ENCODE results near the gene SERPINI2. TPM values are rescaled to one million over a fixed set of nuclear protein-coding genes. Genes with fewer than 3 reads are reported as not detected.

Gene SERPINI2
- total and polyA plus RNA-seq, 12 donors = 0.10 to 0.38 (median 0.11) TPM; not detected in 9

- DNase-seq = no peak
- intact Hi-C loops (cut with DNase I) = no loop called here
- Histone ChIP-seq H3K36me3 (replicated peaks in 1 of 2) (no peaks in the 10 kb centered on the region), H3K4me1 (replicated peaks in 1 of 2) (no peaks in the 10 kb centered on the region), H3K27ac (no peak overlapping the region), H3K27me3 (no peaks in the 10 kb centered on the region), H3K4me3 (no peak overlapping the region), H3K9me3 (replicated peaks in 1 of 3) (no peaks in the 10 kb centered on the region)
- 0 to 35% (median 24%) methylated on average over 1 of the region's 1 CpG for WGBS, 4 donors
- TF ChIP-seq POLR2A (IDR thresholded peaks at IDR 0.05) (no peak), CTCF (IDR thresholded peaks at IDR 0.05) (no peak)
These were observed 22.6 kb downstream of the SERPINI2 start for GRCh38 chr3:167451282-167451681.

- no peak overlapping the region for H3K27ac ChIP-seq
- 51 to 79% (median 63%) methylated on average over 2 of the region's 2 CpGs for WGBS, 4 donors
- no peak overlapping the region for H3K4me3 ChIP-seq
- intact Hi-C loops (cut with DNase I) = no loop called here
- no peaks in the 10 kb centered on the region for H3K27me3 ChIP-seq
- H3K36me3 ChIP-seq (replicated peaks in 1 of 2) = no peaks in the 10 kb centered on the region
- no peak for DNase-seq
- H3K4me1 ChIP-seq (replicated peaks in 1 of 2) = no peaks in the 10 kb centered on the region
- TF ChIP-seq POLR2A (IDR thresholded peaks at IDR 0.05) = no peak
- H3K9me3 ChIP-seq (replicated peaks in 1 of 3) = no peaks in the 10 kb centered on the region
These were observed 23.2 kb downstream of the SERPINI2 start for GRCh38 chr3:167450675-167451074.

GRCh38 chr3:167450195-167450594, 23.6 kb downstream of the SERPINI2 start:
- TF ChIP-seq POLR2A (IDR thresholded peaks at IDR 0.05) (no peak), CTCF (IDR thresholded peaks at IDR 0.05) (no peak)
- WGBS, 4 donors = 68 to 74% (median 71%) methylated on average over 5 of the region's 5 CpGs

GRCh38 chr3:167445491-167445890, 28.4 kb downstream of the SERPINI2 start:
- H3K4me3 ChIP-seq = no peak overlapping the region
- no peaks in the 10 kb centered on the region for H3K4me1 ChIP-seq (replicated peaks in 1 of 2)
- no peak for DNase-seq
- TF ChIP-seq CTCF (IDR thresholded peaks at IDR 0.05) (no peak), POLR2A (IDR thresholded peaks at IDR 0.05) (no peak)
- no peaks in the 10 kb centered on the region for H3K9me3 ChIP-seq (replicated peaks in 1 of 3)
- H3K27me3 ChIP-seq = no peaks in the 10 kb centered on the region
- no peak overlapping the region for H3K27ac ChIP-seq
- no peaks in the 10 kb centered on the region for H3K36me3 ChIP-seq (replicated peaks in 1 of 2)
- intact Hi-C loops (cut with DNase I) = no loop called here

More at GRCh38 chr3:167450195-167450594, 23.6 kb downstream of the SERPINI2 start:
- Histone ChIP-seq H3K4me3 (no peak overlapping the region), H3K36me3 (replicated peaks in 1 of 2) (no peaks in the 10 kb centered on the region), H3K4me1 (replicated peaks in 1 of 2) (no peaks in the 10 kb centered on the region), H3K9me3 (replicated peaks in 1 of 3) (no peaks in the 10 kb centered on the region), H3K27me3 (no peaks in the 10 kb centered on the region), H3K27ac (no peak overlapping the region)
- DNase-seq = no peak
- intact Hi-C loops (cut with DNase I) = no loop called here

GRCh38 chr3:167441256-167441655, 32.6 kb downstream of the SERPINI2 start:
- WGBS, 4 donors = 62 to 77% (median 69%) methylated on average over 2 of the region's 2 CpGs
- Histone ChIP-seq H3K36me3 (replicated peaks in 1 of 2) (no peaks in the 10 kb centered on the region), H3K4me3 (no peak overlapping the region), H3K27ac (no peak overlapping the region), H3K27me3 (no peaks in the 10 kb centered on the region), H3K4me1 (replicated peaks in 1 of 2) (no peaks in the 10 kb centered on the region), H3K9me3 (replicated peaks in 1 of 3) (no peaks in the 10 kb centered on the region)
- no peak for DNase-seq
- TF ChIP-seq CTCF (IDR thresholded peaks at IDR 0.05) (no peak), POLR2A (IDR thresholded peaks at IDR 0.05) (no peak)
- intact Hi-C loops (cut with DNase I) = no loop called here

All from adrenal gland (tissue), 12 donors.